Fibroblast of peridontal ligament (primary cell): ENCODE data around the gene CNPPD1.

Experiments used
- DNase-seq: peaks from one replicate; pipeline ENCODE4 v3.0.0-alpha.2; 2010; ENCODE audit errors: extremely low read depth

CNPPD1 gene

GRCh38 chr2:219160186-219161017 lies 16.3 kb downstream of the CNPPD1 start, which contains the start of gene NHEJ1:
Gene NHEJ1, minus strand, starts transcription at chr2:219160815. Its CDS starts 2,453 bp downstream, at chr2:219158362.
- peak; percentile 89 for DNase-seq

- DNase-seq: no peak
These were observed 16.9 kb downstream of the CNPPD1 start for GRCh38 chr2:219159771-219160185.

GRCh38 chr2:219158586-219158985 lies 18.1 kb downstream of the CNPPD1 start:
- no peak for DNase-seq

GRCh38 chr2:219158025-219158424 lies 18.7 kb downstream of the CNPPD1 start:
- no peak for DNase-seq

GRCh38 chr2:219157396-219157795 lies 19.3 kb downstream of the CNPPD1 start:
- no peak for DNase-seq

GRCh38 chr2:219155054-219155644 lies 21.6 kb downstream of the CNPPD1 start:
- peak; percentile 86 for DNase-seq

GRCh38 chr2:219149667-219150066 lies 27.1 kb downstream of the CNPPD1 start:
- DNase-seq: peak; percentile 37

- DNase-seq: peak; percentile 96
These were observed 34.4 kb downstream of the CNPPD1 start for GRCh38 chr2:219142329-219142728.

- DNase-seq: no peak
These were observed 36.0 kb downstream of the CNPPD1 start for GRCh38 chr2:219140722-219141121.

GRCh38 chr2:219133976-219134375 lies 42.7 kb downstream of the CNPPD1 start:
- DNase-seq: no peak

- DNase-seq: no peak
These were observed 45.0 kb downstream of the CNPPD1 start for GRCh38 chr2:219131744-219132143.

- no peak for DNase-seq
These were observed 45.4 kb downstream of the CNPPD1 start for GRCh38 chr2:219131327-219131726.

- DNase-seq: no peak
These were observed 47.1 kb downstream of the CNPPD1 start for GRCh38 chr2:219129589-219129988.

- no peak for DNase-seq
These were observed 48.3 kb downstream of the CNPPD1 start for GRCh38 chr2:219128396-219128795.

GRCh38 chr2:219127037-219127635 lies 49.6 kb downstream of the CNPPD1 start:
- no peak for DNase-seq

GRCh38 chr2:219126555-219126954 lies 50.2 kb downstream of the CNPPD1 start:
- peak; percentile 4 for DNase-seq

GRCh38 chr2:219125886-219126270 lies 50.8 kb downstream of the CNPPD1 start:
- peak; percentile 69 for DNase-seq

GRCh38 chr2:219125225-219125885 lies 51.4 kb downstream of the CNPPD1 start:
- DNase-seq: peak; percentile 73

- DNase-seq: peak; percentile 48
These were observed 52.2 kb downstream of the CNPPD1 start for GRCh38 chr2:219124381-219125110.

GRCh38 chr2:219123356-219124135 lies 53.2 kb downstream of the CNPPD1 start:
- DNase-seq: no peak
